H1 (cell line): ENCODE results near the gene CNOT6L. TPM values are rescaled to one million over a fixed set of nuclear protein-coding genes. Genes with fewer than 3 reads are reported as not detected.

Experiments used
- ATF2 ChIP-seq: IDR thresholded peaks from 2 replicates; pipeline ENCODE4 v1.6.1; 2012; ENCODE audit warnings: low read length, inconsistent platforms
- CHD1 ChIP-seq: IDR thresholded peaks from 2 replicates; pipeline ENCODE4 v1.6.1; 2012; ENCODE audit warnings: low read depth, low read length, improper control_type of control experiment
- GTF2F1 ChIP-seq: IDR thresholded peaks from 2 replicates; pipeline ENCODE4 v1.6.1; 2012; ENCODE audit warnings: low read depth, low read length, improper control_type of control experiment, borderline replicate concordance
- SIX5 ChIP-seq: IDR thresholded peaks from 2 replicates; pipeline ENCODE4 v1.6.1; 2011; ENCODE audit warnings: mild to moderate bottlenecking, low read depth, low read length
- TAF7 ChIP-seq: optimal IDR thresholded peaks from 2 replicates; pipeline ENCODE3; 2011; ENCODE audit warnings: low read depth, mild to moderate bottlenecking, inconsistent platforms, low read length, moderate library complexity, borderline replicate concordance
- polyA plus RNA-seq, 7 experiments: library from polyadenylated mRNA; depleted of rRNA in 3 of 7; stranded (reverse) in 5 of 7; unstranded in 2 of 7; fragments of >200 nt in 5 of 7; fragments of 200-250 nt in 2 of 7; gene quantifications; 1 replicate in 5 of 7; 2 replicates in 1 of 7; 4 replicates in 1 of 7; pipeline versions ENCODE4 v1.2.1 to v1.2.3, GENCODE V29; 2011 to 2013; ENCODE audit warnings: missing spikeins in 2 of 7, mixed read lengths in 2 of 7
- total RNA-seq: library from RNA; stranded (reverse); fragmentation: NEBNext Ultra II Directional; extraction: Animal tissue kit (Norgen Biotek cat#: 25700); gene quantifications from 2 replicates; pipeline ENCODE4 v1.2.1, GENCODE V29; 2021
- TF ChIP-seq, protein P1 (sequence below): fragments of 300-600 bp; sonication (generic); IDR thresholded peaks from 2 replicates; pipeline ENCODE4 v1.7.1; 2012; ENCODE audit warnings: low read length, moderate library complexity, mild to moderate bottlenecking, inconsistent platforms; ENCODE audit not compliant: insufficient replicate concordance

CNOT6L gene
- total and polyA plus RNA-seq, 2 of the 8 experiments (the other 6 are each of a cell fraction or from before 2014, with no cell fraction given) = 2.0 to 22.4 TPM

- TF ChIP-seq SIX5 = no peak
- no peak for TF ChIP-seq TAF7
- TF ChIP-seq CHD1 = no peak
- no peak for TF ChIP-seq GTF2F1
- TF ChIP-seq, protein P1, sequence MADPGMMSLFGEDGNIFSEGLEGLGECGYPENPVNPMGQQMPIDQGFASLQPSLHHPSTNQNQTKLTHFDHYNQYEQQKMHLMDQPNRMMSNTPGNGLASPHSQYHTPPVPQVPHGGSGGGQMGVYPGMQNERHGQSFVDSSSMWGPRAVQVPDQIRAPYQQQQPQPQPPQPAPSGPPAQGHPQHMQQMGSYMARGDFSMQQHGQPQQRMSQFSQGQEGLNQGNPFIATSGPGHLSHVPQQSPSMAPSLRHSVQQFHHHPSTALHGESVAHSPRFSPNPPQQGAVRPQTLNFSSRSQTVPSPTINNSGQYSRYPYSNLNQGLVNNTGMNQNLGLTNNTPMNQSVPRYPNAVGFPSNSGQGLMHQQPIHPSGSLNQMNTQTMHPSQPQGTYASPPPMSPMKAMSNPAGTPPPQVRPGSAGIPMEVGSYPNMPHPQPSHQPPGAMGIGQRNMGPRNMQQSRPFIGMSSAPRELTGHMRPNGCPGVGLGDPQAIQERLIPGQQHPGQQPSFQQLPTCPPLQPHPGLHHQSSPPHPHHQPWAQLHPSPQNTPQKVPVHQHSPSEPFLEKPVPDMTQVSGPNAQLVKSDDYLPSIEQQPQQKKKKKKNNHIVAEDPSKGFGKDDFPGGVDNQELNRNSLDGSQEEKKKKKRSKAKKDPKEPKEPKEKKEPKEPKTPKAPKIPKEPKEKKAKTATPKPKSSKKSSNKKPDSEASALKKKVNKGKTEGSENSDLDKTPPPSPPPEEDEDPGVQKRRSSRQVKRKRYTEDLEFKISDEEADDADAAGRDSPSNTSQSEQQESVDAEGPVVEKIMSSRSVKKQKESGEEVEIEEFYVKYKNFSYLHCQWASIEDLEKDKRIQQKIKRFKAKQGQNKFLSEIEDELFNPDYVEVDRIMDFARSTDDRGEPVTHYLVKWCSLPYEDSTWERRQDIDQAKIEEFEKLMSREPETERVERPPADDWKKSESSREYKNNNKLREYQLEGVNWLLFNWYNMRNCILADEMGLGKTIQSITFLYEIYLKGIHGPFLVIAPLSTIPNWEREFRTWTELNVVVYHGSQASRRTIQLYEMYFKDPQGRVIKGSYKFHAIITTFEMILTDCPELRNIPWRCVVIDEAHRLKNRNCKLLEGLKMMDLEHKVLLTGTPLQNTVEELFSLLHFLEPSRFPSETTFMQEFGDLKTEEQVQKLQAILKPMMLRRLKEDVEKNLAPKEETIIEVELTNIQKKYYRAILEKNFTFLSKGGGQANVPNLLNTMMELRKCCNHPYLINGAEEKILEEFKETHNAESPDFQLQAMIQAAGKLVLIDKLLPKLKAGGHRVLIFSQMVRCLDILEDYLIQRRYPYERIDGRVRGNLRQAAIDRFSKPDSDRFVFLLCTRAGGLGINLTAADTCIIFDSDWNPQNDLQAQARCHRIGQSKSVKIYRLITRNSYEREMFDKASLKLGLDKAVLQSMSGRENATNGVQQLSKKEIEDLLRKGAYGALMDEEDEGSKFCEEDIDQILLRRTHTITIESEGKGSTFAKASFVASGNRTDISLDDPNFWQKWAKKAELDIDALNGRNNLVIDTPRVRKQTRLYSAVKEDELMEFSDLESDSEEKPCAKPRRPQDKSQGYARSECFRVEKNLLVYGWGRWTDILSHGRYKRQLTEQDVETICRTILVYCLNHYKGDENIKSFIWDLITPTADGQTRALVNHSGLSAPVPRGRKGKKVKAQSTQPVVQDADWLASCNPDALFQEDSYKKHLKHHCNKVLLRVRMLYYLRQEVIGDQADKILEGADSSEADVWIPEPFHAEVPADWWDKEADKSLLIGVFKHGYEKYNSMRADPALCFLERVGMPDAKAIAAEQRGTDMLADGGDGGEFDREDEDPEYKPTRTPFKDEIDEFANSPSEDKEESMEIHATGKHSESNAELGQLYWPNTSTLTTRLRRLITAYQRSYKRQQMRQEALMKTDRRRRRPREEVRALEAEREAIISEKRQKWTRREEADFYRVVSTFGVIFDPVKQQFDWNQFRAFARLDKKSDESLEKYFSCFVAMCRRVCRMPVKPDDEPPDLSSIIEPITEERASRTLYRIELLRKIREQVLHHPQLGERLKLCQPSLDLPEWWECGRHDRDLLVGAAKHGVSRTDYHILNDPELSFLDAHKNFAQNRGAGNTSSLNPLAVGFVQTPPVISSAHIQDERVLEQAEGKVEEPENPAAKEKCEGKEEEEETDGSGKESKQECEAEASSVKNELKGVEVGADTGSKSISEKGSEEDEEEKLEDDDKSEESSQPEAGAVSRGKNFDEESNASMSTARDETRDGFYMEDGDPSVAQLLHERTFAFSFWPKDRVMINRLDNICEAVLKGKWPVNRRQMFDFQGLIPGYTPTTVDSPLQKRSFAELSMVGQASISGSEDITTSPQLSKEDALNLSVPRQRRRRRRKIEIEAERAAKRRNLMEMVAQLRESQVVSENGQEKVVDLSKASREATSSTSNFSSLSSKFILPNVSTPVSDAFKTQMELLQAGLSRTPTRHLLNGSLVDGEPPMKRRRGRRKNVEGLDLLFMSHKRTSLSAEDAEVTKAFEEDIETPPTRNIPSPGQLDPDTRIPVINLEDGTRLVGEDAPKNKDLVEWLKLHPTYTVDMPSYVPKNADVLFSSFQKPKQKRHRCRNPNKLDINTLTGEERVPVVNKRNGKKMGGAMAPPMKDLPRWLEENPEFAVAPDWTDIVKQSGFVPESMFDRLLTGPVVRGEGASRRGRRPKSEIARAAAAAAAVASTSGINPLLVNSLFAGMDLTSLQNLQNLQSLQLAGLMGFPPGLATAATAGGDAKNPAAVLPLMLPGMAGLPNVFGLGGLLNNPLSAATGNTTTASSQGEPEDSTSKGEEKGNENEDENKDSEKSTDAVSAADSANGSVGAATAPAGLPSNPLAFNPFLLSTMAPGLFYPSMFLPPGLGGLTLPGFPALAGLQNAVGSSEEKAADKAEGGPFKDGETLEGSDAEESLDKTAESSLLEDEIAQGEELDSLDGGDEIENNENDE = no peak
- TF ChIP-seq ATF2 = no peak
These were observed 153.6 kb downstream of the CNOT6L start (continued) for GRCh38 chr4:77665381-77666069.
